CD4-positive, alpha-beta T cell (primary cell): ENCODE measurements around the gene KCNQ1. TPM values are rescaled to one million over a fixed set of nuclear protein-coding genes. Genes with fewer than 3 reads are reported as not detected.

ENCODE experiments used
- ATAC-seq: fragments of 200-7000 bp; cut with Tn5 transposase; one replicate; pipeline ENCODE4 v1.10.0; 2022; ENCODE audit warnings: mild to moderate bottlenecking; ENCODE audit not compliant: poor library complexity
- CTCF ChIA-PET: fragments of 350-600 bp; sonication (Branson Sonifier 250); formaldehyde crosslinking; loops from one replicate; lab custom pipeline; 2021; ENCODE audit warnings: antibody characterized with exemption, inconsistent platforms; lab: Charles Lee
- POLR2A ChIA-PET: fragments of 350-600 bp; sonication (Branson Sonifier 250); formaldehyde crosslinking; loops from one replicate; lab custom pipeline; 2021; ENCODE audit warnings: antibody characterized with exemption, inconsistent platforms; lab: Charles Lee
- DNase-seq, 14 experiments: peaks; one replicate each; pipeline ENCODE4 v3.0.0-alpha.2; 2013 to 2020; ENCODE audit warnings: mixed read lengths in 2 of 14
- H3K27ac ChIP-seq, 2 donors: one replicate each; pipeline versions ENCODE4 v1.5.1 to v1.7.0; 2013; ENCODE audit warnings: low read length in 2 of 2, low read depth in 1 of 2, mild to moderate bottlenecking in 1 of 2
- H3K27me3 ChIP-seq, 2 experiments: 1 replicate in 1 of 2; 2 replicates in 1 of 2; pipeline versions ENCODE4 v1.6.1 to v1.7.0; 2013; ENCODE audit warnings: low read length in 2 of 2, control low read depth in 1 of 2, mild to moderate bottlenecking in 1 of 2, moderate library complexity in 1 of 2; ENCODE audit not compliant: insufficient read depth in 2 of 2, control insufficient read depth in 1 of 2
- H3K36me3 ChIP-seq: one replicate; pipeline ENCODE4 v1.6.1; 2013; ENCODE audit warnings: low read length, control low read depth; ENCODE audit not compliant: insufficient read depth
- H3K4me1 ChIP-seq: one replicate; pipeline ENCODE4 v1.6.1; 2013; ENCODE audit warnings: low read length, control low read depth; ENCODE audit not compliant: insufficient read depth
- H3K4me3 ChIP-seq: one replicate; pipeline ENCODE4 v1.5.1; 2013; ENCODE audit warnings: mild to moderate bottlenecking, low read length, moderate library complexity
- H3K9me3 ChIP-seq, 2 experiments: 1 replicate in 1 of 2; 2 replicates in 1 of 2; pipeline versions ENCODE4 v1.6.1 to v1.7.0; 2013; ENCODE audit warnings: low read length in 2 of 2, mild to moderate bottlenecking in 2 of 2, control low read depth in 1 of 2, moderate library complexity in 1 of 2; ENCODE audit not compliant: control insufficient read depth in 1 of 2, insufficient read depth in 1 of 2
- H3K27ac Mint-ChIP-seq: one replicate; pipeline ENCODE4 v1.8.0; 2020; ENCODE audit warnings: mixed read lengths
- H3K27me3 Mint-ChIP-seq: one replicate; pipeline ENCODE4 v1.8.0; 2021; ENCODE audit warnings: mixed read lengths
- H3K36me3 Mint-ChIP-seq: one replicate; pipeline ENCODE4 v1.8.0; 2021; ENCODE audit warnings: low read depth, mixed read lengths
- H3K4me1 Mint-ChIP-seq: one replicate; pipeline ENCODE4 v1.8.0; 2021; ENCODE audit warnings: low read depth, mixed read lengths
- H3K4me3 Mint-ChIP-seq: one replicate; pipeline ENCODE4 v1.8.0; 2020; ENCODE audit warnings: mild to moderate bottlenecking, mixed read lengths
- H3K9me3 Mint-ChIP-seq: one replicate; pipeline ENCODE4 v1.8.0; 2020; ENCODE audit warnings: mixed read lengths
- intact Hi-C, 2 experiments: fragments of 100-400 bp; cut with DNase I in 1 of 2; cut with micrococcal nuclease in 1 of 2; formaldehyde crosslinking; loops; one replicate each; pipeline versions ENCODE4 v1.15.1 to v1.9.0; 2023 to 2025; cut with DNase I, micrococcal nuclease
- total RNA-seq, 174 experiments: library from RNA in 2 of 174; stranded (reverse) in 2 of 174; gene quantifications; one replicate each; pipeline ENCODE4 v1.2.3 and lab custom pipeline; 2021 to 2026
- TF ChIP-seq, protein P1 (sequence below): fragments of 200-600 bp; IDR thresholded peaks from one replicate; pipeline ENCODE4 v1.8.0; 2022; ENCODE audit warnings: antibody characterized with exemption, mild to moderate bottlenecking

KCNQ1 gene
- total RNA-seq, 2 experiments from 2014 or later: 31.3 to 33.1 TPM

DNA sequence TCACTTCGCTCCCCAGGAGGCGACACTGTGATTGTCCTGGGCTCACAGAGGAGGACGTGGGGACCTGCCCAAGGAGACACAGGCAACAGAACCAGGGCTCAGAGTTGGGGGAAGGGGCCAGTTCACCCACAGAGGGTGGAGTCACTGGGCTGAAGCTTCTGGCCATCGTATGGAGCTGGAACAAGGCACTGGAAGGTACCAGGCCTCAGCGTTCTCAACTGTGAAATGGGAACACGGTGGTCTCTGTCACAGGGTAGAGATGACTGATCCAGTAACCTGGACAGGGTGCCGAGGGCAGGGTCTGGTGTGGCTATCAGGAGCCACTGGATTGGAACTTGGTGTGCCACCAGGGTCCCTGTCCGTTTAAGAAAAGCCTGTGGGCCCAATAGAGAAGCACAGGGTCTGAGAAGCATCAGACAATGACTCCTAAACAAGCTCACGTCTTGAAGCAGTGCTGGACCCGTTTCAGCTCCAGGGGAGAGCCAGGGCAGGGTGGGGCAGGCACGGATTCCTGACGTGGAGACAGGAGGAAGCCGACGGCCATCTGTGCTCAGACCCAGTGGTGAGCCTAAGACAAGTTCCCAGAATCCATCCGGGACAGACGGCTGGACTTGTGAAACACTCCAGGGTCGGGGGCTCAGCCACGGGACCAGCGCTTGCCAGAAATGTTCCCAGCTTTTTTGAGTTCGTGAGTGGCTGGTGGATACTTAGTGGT, 280.0 kb downstream of the KCNQ1 start:
- Histone ChIP-seq H3K36me3 (no peaks in the 10 kb centered on the region), H3K4me1 (no peaks in the 10 kb centered on the region), H3K9me3 (no peaks in the 10 kb centered on the region), H3K27ac (no peak overlapping the region), H3K27me3 (no peaks in the 10 kb centered on the region), H3K4me3 (no peak overlapping the region)
- intact Hi-C loops: loop anchor here in 1 of 2 experiments (10.0 kb wide), 1 partner anchor 150 kb away; no protein-coding TSS in a partner anchor
- no peaks in the 10 kb centered on the region for H3K9me3 Mint-ChIP-seq
- ATAC-seq (no peak), DNase-seq (no peak)
- H3K36me3 Mint-ChIP-seq: peaks cover 8% of the 10 kb centered on the region
- no peaks in the 10 kb centered on the region for H3K4me1 Mint-ChIP-seq
- ChIA-PET CTCF (no interaction called here), POLR2A (no interaction called here)
- TF ChIP-seq, protein P1, sequence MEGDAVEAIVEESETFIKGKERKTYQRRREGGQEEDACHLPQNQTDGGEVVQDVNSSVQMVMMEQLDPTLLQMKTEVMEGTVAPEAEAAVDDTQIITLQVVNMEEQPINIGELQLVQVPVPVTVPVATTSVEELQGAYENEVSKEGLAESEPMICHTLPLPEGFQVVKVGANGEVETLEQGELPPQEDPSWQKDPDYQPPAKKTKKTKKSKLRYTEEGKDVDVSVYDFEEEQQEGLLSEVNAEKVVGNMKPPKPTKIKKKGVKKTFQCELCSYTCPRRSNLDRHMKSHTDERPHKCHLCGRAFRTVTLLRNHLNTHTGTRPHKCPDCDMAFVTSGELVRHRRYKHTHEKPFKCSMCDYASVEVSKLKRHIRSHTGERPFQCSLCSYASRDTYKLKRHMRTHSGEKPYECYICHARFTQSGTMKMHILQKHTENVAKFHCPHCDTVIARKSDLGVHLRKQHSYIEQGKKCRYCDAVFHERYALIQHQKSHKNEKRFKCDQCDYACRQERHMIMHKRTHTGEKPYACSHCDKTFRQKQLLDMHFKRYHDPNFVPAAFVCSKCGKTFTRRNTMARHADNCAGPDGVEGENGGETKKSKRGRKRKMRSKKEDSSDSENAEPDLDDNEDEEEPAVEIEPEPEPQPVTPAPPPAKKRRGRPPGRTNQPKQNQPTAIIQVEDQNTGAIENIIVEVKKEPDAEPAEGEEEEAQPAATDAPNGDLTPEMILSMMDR: no peak
- no peaks in the 10 kb centered on the region for H3K27me3 Mint-ChIP-seq
- no peak overlapping the region for H3K27ac Mint-ChIP-seq
- H3K4me3 Mint-ChIP-seq: no peak overlapping the region

DNA sequence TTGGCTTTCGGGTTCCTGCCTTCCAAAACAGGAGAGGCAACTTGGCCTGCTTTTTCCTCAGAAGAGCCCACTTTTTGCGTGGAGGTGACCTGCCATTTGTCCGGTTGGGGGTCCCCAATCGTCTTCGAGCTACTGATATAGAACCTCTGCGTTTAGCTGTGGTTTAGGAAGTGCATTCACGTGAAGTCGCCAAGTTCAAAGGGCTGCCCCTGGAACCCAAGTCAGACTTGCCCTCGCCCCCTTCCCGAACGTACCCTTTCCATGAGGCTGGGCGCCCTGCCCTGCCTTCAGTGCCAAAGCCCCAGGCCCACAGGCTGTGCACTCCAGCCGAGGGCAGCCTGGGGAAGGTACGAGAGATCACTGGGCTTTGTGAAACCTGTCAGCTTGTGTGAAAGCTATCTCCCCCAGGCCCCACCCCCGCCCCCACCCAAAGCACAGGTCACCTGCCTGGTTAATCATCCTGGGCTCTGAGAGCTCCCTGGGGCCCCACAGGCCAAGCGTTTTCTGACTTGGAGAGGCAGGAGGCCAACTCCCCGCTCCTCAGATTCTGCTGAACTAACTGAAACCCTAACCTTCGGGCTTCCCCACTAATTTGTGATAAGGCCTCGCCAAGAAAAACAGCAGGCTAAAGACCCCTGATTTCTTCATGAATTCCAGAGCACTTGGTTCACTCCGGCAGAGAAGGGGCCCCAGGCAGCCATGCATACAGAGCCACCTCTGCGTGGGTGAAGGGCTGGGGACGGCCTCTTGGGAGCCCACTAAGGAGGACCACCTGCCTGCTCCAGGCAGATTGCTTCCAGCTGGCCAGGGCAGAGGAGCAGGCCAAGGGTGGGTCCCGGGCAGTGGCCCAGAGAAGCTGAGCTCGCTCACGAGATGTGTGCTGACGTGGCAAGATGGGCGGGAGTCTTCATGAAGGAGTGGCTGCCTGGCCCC, 280.8 kb downstream of the KCNQ1 start:
- no peaks in the 10 kb centered on the region for H3K4me1 Mint-ChIP-seq
- no peaks in the 10 kb centered on the region for H3K9me3 ChIP-seq
- TF ChIP-seq, protein P1: no peak
- ChIA-PET POLR2A (no interaction called here), CTCF (no interaction called here)
- H3K27ac Mint-ChIP-seq: no peak overlapping the region
- peaks cover 8% of the 10 kb centered on the region for H3K36me3 Mint-ChIP-seq
- H3K27ac ChIP-seq: no peak overlapping the region
- H3K9me3 Mint-ChIP-seq: no peaks in the 10 kb centered on the region
- H3K27me3 ChIP-seq: no peaks in the 10 kb centered on the region
- H3K4me1 ChIP-seq: no peaks in the 10 kb centered on the region
- DNase-seq (no peak), ATAC-seq (no peak)
- intact Hi-C loops: loop anchor here in 1 of 2 experiments (10.0 kb wide), 1 partner anchor 151 kb away; no protein-coding TSS in a partner anchor
- H3K36me3 ChIP-seq: no peaks in the 10 kb centered on the region
- no peak overlapping the region for H3K4me3 Mint-ChIP-seq
- no peak overlapping the region for H3K4me3 ChIP-seq
- H3K27me3 Mint-ChIP-seq: no peaks in the 10 kb centered on the region

- Mint-ChIP-seq H3K4me1 (no peaks in the 10 kb centered on the region), H3K27me3 (no peaks in the 10 kb centered on the region), H3K4me3 (no peak overlapping the region), H3K36me3 (peaks cover 8% of the 10 kb centered on the region), H3K27ac (no peak overlapping the region), H3K9me3 (no peaks in the 10 kb centered on the region)
- no peaks in the 10 kb centered on the region for H3K27me3 ChIP-seq
- no peak overlapping the region for H3K4me3 ChIP-seq
- ChIA-PET CTCF (no interaction called here), POLR2A (no interaction called here)
- H3K4me1 ChIP-seq: no peaks in the 10 kb centered on the region
- no peaks in the 10 kb centered on the region for H3K9me3 ChIP-seq
- H3K27ac ChIP-seq: no peak overlapping the region
- TF ChIP-seq, protein P1: no peak
- ATAC-seq (no peak), DNase-seq (no peak)
- no peaks in the 10 kb centered on the region for H3K36me3 ChIP-seq
- intact Hi-C loops: loop anchor here in 1 of 2 experiments (10.0 kb wide), 1 partner anchor 152 kb away; no protein-coding TSS in a partner anchor
Observed at GRCh38 chr11:2726964-2727363, 282.2 kb downstream of the KCNQ1 start.
